Measurements from ENCODE around the gene KLHL6.

DNA sequence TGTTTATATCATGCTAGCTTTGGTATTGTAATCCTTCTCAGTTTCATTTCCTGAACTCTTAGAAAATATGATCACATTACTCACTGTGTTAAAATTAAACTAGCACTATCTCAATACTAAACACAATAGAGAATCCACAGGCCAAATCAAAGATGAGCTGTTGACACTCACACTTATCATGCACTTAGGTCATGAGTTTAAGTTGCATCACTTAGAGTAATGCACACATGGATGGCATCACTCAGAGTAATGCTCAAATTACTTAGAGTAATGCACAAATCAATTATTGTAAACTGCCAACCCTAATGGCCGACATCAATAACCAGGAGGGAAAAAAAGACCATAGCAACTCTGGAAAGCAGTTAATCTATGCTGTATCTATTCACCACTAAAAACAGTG lies 87.1 kb downstream of the KLHL6 start:
- TF ChIP-seq POLR2AphosphoS5 (IDR thresholded peaks at IDR 0.05; ENCODE audit: low read depth, low read length) (no peak), SIN3A (IDR thresholded peaks at IDR 0.05; ENCODE audit: borderline replicate concordance, insufficient read depth, low read length) (no peak)
